Measurements from ENCODE around the gene FOXP1. TPM values are rescaled to one million over a fixed set of nuclear protein-coding genes. Genes with fewer than 3 reads are reported as not detected.

Gene FOXP1
- total RNA-seq, 1 experiment from 2014 or later, result 6.5 TPM

- no peak for DNase-seq (ENCODE audit: low read depth, low spot score)
- in situ Hi-C loops (cut with HindIII; ENCODE audit: low pct_unique_long_range_greater_than_20kb, low sequenced_read_pairs), result no loop called here
Observed at GRCh38 chr3:71578054-71578751, 5.3 kb downstream of the FOXP1 start.

GRCh38 chr3:71577011-71577410 is 6.5 kb downstream of the FOXP1 start:
- no peak for DNase-seq (ENCODE audit: low read depth, low spot score)
- in situ Hi-C loops (cut with HindIII; ENCODE audit: low pct_unique_long_range_greater_than_20kb, low sequenced_read_pairs), result no loop called here

- in situ Hi-C loops (cut with HindIII; ENCODE audit: low pct_unique_long_range_greater_than_20kb, low sequenced_read_pairs), result no loop called here
- DNase-seq (ENCODE audit: low read depth, low spot score), result no peak
Observed at GRCh38 chr3:71575433-71575832, 8.1 kb downstream of the FOXP1 start.

- no peak for DNase-seq (ENCODE audit: low read depth, low spot score)
- in situ Hi-C loops (cut with HindIII; ENCODE audit: low pct_unique_long_range_greater_than_20kb, low sequenced_read_pairs), result no loop called here
Observed at GRCh38 chr3:71573181-71573580, 10.3 kb downstream of the FOXP1 start.

- in situ Hi-C loops (cut with HindIII; ENCODE audit: low pct_unique_long_range_greater_than_20kb, low sequenced_read_pairs), result no loop called here
Observed at GRCh38 chr3:71570546-71570945, 13.0 kb downstream of the FOXP1 start.

GRCh38 chr3:71568207-71568606 is 15.3 kb downstream of the FOXP1 start:
- in situ Hi-C loops (cut with HindIII; ENCODE audit: low pct_unique_long_range_greater_than_20kb, low sequenced_read_pairs), result no loop called here

More at GRCh38 chr3:71570546-71570945, 13.0 kb downstream of the FOXP1 start:
- no peak for DNase-seq (ENCODE audit: low read depth, low spot score)

GRCh38 chr3:71566776-71567175 is 16.8 kb downstream of the FOXP1 start:
- in situ Hi-C loops (cut with HindIII; ENCODE audit: low pct_unique_long_range_greater_than_20kb, low sequenced_read_pairs), result no loop called here
- no peak for DNase-seq (ENCODE audit: low read depth, low spot score)

More at GRCh38 chr3:71568207-71568606, 15.3 kb downstream of the FOXP1 start:
- no peak for DNase-seq (ENCODE audit: low read depth, low spot score)

- in situ Hi-C loops (cut with HindIII; ENCODE audit: low pct_unique_long_range_greater_than_20kb, low sequenced_read_pairs), result no loop called here
- no peak for DNase-seq (ENCODE audit: low read depth, low spot score)
Observed at GRCh38 chr3:71565976-71566375, 17.6 kb downstream of the FOXP1 start.

GRCh38 chr3:71565316-71565715 is 18.2 kb downstream of the FOXP1 start:
- DNase-seq (ENCODE audit: low read depth, low spot score), result no peak
- in situ Hi-C loops (cut with HindIII; ENCODE audit: low pct_unique_long_range_greater_than_20kb, low sequenced_read_pairs), result no loop called here

- DNase-seq (ENCODE audit: low read depth, low spot score), result no peak
- in situ Hi-C loops (cut with HindIII; ENCODE audit: low pct_unique_long_range_greater_than_20kb, low sequenced_read_pairs), result no loop called here
Observed at GRCh38 chr3:71564361-71564760, 19.2 kb downstream of the FOXP1 start.

- in situ Hi-C loops (cut with HindIII; ENCODE audit: low pct_unique_long_range_greater_than_20kb, low sequenced_read_pairs), result no loop called here
Observed at GRCh38 chr3:71563827-71564226, 19.7 kb downstream of the FOXP1 start.

GRCh38 chr3:71562938-71563337 is 20.6 kb downstream of the FOXP1 start:
- no peak for DNase-seq (ENCODE audit: low read depth, low spot score)

More at GRCh38 chr3:71563827-71564226, 19.7 kb downstream of the FOXP1 start:
- DNase-seq (ENCODE audit: low read depth, low spot score), result no peak

GRCh38 chr3:71560665-71561064 is 22.9 kb downstream of the FOXP1 start:
- in situ Hi-C loops (cut with HindIII; ENCODE audit: low pct_unique_long_range_greater_than_20kb, low sequenced_read_pairs), result no loop called here
- DNase-seq (ENCODE audit: low read depth, low spot score), result no peak

More at GRCh38 chr3:71562938-71563337, 20.6 kb downstream of the FOXP1 start:
- in situ Hi-C loops (cut with HindIII; ENCODE audit: low pct_unique_long_range_greater_than_20kb, low sequenced_read_pairs), result no loop called here

- DNase-seq (ENCODE audit: low read depth, low spot score), result no peak
- in situ Hi-C loops (cut with HindIII; ENCODE audit: low pct_unique_long_range_greater_than_20kb, low sequenced_read_pairs), result no loop called here
Observed at GRCh38 chr3:71559578-71560162, 23.9 kb downstream of the FOXP1 start.

GRCh38 chr3:71559021-71559420 is 24.5 kb downstream of the FOXP1 start:
- in situ Hi-C loops (cut with HindIII; ENCODE audit: low pct_unique_long_range_greater_than_20kb, low sequenced_read_pairs), result no loop called here
- no peak for DNase-seq (ENCODE audit: low read depth, low spot score)

GRCh38 chr3:71554649-71555048 is 28.9 kb downstream of the FOXP1 start:
- DNase-seq (ENCODE audit: low read depth, low spot score), result no peak
- in situ Hi-C loops (cut with HindIII; ENCODE audit: low pct_unique_long_range_greater_than_20kb, low sequenced_read_pairs), result no loop called here

- DNase-seq (ENCODE audit: low read depth, low spot score), result no peak
- in situ Hi-C loops (cut with HindIII; ENCODE audit: low pct_unique_long_range_greater_than_20kb, low sequenced_read_pairs), result no loop called here
Observed at GRCh38 chr3:71551311-71551919, 32.1 kb downstream of the FOXP1 start.

GRCh38 chr3:71549951-71550350 is 33.6 kb downstream of the FOXP1 start:
- DNase-seq (ENCODE audit: low read depth, low spot score), result no peak
- in situ Hi-C loops (cut with HindIII; ENCODE audit: low pct_unique_long_range_greater_than_20kb, low sequenced_read_pairs), result no loop called here

All from SK-MEL-5 (cell line).